Midbrain (tissue), 1 donor: ENCODE data around the gene CCDC18.
"Not testable (repeated sequence)": the region's sequence is repeated elsewhere in the genome, so short reads cannot be mapped to it uniquely, and the experiment has no call there.

Experiments used
- DNase-seq: peaks from one replicate; lab custom pipeline; 2025; lab: John Stamatoyannopoulos, UW

Gene CCDC18

DNA sequence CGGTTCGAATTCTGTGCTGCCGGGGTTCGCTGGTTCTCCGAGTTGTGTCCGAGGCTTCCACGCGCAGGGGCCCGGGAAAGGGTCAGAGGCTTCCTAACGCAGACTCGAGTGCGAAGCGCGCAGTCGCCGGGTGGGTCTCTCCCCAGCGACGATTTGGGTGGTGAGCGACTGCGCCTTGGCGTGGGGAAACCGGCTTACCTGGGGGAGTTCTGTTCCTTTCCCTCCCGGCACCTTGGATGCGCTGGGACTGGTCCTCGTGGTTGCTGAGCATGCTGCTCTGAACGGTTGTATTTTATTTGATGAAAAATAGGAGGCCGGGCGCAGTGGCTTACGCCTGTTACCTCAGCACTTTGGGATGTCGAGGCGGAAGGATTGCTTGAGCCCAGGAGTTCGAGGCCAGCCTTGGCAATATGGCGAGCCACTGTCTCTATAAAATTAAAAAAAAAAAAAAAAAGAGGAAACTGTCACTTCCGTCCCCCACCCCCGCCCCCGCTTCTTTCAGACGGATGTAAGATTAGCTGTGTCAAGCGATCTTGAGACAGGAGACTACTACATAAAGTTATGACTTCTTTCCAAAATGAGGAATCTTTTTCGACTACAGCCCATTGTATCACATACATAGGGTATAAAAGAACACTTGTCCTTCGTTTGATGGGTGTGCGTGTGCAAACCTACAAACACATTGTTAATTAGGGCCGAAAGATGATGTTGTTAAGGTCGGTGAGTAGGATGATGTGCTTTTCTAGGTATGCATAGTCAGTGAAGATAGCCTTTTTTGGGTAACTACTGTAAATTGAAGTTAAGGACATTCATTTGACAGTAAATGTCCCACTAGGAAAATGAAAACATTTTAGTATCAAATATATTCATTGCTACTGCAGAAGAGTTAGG lies at the start of gene CCDC18:
Gene CCDC18 (plus strand): TSS at position 2 of the 891 bp plus-strand sequence. CDS start 2,638 bp downstream, outside the sequence.
- DNase-seq: no peak

- DNase-seq: no peak
These were observed 47.9 kb upstream of the CCDC18 start for GRCh38 chr1:93132638-93133037.

DNA sequence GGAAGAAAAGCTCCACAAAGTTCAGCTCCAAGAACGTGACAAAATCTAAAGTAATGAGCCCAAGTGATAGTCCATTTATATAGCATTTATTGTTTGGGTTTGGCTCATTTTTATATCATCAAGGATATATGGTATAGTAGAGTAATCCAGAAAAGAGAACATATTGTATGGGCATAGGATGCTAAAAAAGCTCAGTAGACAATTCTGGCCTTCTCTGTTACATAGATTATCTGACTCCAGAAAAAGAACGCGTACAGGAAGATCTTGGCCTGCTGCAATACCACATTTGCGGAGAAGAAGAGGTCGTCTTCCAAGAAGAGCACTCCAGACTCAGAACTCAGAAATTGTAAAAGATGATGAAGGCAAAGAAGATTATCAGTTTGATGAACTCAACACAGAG lies 44.1 kb upstream of the CCDC18 start:
- no peak for DNase-seq

DNA sequence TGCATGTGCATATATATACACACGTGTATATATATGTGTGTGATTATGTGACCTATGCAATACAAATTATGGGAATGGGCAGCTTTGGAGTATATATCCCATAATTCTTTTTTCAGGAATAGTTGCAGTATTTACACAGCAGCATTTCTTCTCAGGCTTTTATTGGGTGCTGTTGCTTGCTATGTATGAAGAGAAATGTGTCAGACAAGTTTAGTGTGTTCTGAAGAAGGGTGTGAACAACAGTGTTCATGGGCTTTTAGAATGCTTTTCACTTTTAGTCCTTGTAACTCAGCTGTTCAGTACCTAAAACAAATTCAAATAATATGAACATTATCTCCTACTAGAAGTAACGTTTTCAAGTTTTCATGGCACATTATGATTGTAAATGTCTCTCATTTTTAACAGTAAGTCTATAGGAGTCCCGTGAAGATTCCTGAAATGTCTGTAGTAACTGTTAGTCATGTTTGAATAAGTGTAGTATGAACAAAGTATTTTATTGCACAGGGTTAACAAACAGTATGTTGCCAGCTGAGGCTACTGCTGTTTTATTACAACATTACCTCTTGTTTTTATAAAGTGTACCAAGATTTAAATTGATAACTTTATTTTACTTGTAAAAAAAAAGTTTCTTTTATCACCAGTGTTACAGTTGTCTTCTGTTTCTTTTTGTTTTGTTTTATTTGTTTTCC lies 42.8 kb upstream of the CCDC18 start:
- no peak for DNase-seq

DNA sequence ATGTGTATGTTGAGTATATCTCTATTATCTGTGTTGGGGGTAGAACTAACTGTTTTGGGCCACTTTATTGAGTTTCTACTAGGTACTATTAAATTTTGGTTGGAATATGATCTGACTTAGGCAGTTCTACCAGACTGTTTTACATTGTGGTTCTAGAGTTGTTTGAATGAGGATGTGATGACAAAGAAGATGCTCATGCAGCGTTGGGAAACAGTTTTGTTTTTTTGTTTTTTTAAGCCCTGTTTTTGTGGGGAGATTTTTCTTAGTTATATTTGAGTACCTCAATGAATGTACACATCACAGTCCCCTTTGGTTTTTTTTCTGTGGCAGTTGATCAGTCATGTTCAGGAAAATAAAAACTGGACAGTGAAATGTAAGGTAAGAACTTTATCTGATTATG lies 40.4 kb upstream of the CCDC18 start:
- DNase-seq: no peak

- no peak for DNase-seq
These were observed 38.4 kb upstream of the CCDC18 start for GRCh38 chr1:93142161-93142560.

GRCh38 chr1:93143136-93143535 lies 37.4 kb upstream of the CCDC18 start:
- DNase-seq: no peak

GRCh38 chr1:93143769-93144168 lies 36.8 kb upstream of the CCDC18 start:
- no peak for DNase-seq

GRCh38 chr1:93148001-93148400 lies 32.5 kb upstream of the CCDC18 start:
- DNase-seq: no peak

DNA sequence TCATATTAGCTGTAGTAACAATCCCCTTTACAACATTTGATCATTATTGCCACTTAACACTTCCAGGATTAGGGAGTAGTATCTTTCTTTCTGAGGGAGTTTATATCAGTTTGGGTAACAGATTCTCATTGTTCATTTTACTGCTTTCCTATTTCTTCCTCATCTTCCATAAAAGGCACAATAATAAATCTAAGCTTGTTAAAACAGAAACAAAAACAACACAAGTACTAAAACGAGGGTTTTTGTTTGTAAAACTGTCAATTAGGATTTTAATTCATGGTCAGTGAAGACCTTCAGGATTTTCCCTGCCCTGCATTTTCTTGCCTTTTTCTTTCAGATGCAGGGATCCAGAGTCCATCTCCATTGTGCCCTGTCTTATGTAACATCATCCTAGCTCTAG lies 29.8 kb upstream of the CCDC18 start:
- no peak for DNase-seq

DNA sequence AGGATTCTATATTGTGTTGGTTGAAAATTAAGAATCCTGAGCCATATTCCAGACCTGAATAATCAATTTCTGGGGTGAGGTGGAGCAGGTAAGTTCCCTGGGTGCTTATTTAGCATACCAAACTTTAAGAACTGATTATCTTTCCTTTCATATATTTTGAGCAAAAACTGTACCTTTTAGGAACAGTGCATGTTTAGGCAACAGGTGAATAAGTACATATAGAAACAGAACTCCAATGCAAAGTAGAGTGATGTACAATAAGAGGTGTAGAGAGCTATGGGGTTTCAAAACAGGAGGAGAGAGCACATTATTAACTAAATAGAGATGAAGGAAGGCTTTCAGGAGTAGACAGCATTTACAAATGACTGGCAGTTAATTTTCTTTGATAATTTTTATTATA lies 29.1 kb upstream of the CCDC18 start:
- DNase-seq: no peak

DNA sequence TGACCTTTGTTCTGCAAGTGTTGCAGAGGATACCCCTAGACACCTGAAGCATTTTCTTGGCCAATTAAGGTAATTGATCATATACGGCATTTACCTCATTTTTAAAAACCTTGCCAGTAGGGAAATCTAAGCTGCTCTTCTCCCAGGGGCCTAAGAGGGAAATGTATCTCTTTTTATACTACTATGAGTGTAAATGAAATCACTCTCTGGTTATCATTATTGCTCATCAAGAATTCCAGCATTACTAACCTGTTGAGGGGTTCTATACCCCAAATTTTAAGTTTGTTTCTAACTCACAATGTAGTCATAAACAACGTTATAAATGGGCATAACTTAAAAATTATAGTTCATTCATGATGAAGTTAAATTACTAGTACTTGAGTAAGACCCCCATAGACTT lies 27.7 kb upstream of the CCDC18 start:
- DNase-seq: no peak

DNA sequence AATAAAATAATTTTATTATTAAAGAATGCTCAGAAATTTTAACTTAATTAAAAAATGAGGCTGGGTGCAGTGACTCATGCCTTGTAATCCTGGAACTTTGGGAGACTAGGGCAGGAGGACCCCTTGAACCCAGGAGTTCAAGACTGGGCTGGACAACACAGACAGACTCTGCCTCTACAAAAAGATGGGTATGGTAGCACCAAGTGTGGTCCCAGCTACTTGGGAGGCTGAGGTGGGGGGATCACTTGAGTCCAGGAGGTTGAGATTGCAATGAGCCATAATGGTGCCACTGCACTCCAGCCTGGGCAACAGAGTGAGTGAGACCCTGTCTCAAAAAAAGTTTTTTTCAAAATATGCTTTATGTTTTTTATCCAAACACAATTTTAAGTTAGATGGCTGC lies 25.6 kb upstream of the CCDC18 start:
- no peak for DNase-seq

GRCh38 chr1:93155335-93155734 lies 25.2 kb upstream of the CCDC18 start:
- DNase-seq: no peak

DNA sequence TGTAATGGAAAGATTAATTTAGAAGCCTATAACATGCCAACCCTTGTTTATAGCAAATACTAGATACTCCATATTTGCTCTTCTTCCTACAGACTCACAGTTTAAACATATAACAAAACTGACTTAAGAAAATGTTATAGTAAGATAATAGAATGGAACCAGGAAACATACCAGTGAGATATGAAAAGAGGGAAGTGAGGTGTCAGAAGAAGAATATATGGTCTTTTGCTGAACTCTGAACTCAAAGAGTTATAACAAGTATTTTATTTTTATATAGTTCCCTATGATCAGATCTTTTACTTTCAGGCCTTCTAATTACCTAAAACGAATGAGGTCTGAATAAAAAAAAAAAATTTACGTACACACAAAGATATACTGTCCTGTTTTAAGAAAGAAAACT lies 21.2 kb upstream of the CCDC18 start:
- DNase-seq: no peak

DNA sequence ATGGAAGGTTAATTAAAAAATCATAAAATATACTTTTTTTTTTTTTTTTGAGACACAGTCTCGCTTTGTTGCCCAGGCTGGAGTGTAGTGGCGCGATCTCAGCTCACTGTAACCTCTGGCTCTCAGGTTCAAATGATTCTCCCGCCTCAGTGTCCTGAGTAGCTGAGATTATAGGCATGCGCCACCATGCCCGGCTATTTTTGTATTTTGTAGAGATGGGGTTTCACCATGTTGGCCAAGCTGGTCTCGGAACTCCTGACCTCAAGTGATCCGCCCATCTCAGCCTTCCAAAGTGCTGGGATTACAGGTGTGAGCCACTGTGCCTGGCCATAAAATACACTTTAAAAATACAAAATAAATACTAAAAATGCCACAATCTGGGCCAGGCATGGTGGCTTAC lies 17.2 kb upstream of the CCDC18 start:
- not testable (repeated sequence) for DNase-seq

GRCh38 chr1:93164816-93165215 lies 15.7 kb upstream of the CCDC18 start:
- DNase-seq: no peak

GRCh38 chr1:93165895-93166294 lies 14.6 kb upstream of the CCDC18 start:
- DNase-seq: not testable (repeated sequence)

GRCh38 chr1:93167006-93167405 lies 13.5 kb upstream of the CCDC18 start:
- no peak for DNase-seq

- DNase-seq: not testable (repeated sequence)
These were observed 10.3 kb upstream of the CCDC18 start for GRCh38 chr1:93170141-93170678.

DNA sequence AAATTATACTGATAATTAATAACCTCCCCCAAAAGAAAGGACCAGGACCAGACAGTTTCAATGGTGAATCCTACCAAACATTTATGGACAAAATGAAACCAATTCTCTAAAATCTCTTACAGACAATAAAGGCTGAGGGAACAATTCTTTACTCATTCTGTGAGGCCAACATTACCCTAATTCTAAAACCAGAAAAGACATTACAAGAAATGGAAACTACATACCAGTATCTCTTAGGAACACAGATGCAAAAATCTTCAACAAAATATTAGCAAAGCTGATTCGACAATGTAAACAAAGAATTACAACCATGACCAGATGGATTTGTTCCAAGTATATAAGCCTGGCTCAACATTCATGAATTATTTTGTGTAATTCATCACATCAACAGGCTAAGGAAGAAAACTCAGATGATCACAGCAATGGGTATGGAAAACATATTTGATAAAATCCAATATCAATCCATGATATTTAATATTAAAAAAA lies 8.9 kb upstream of the CCDC18 start:
- DNase-seq: no peak

DNA sequence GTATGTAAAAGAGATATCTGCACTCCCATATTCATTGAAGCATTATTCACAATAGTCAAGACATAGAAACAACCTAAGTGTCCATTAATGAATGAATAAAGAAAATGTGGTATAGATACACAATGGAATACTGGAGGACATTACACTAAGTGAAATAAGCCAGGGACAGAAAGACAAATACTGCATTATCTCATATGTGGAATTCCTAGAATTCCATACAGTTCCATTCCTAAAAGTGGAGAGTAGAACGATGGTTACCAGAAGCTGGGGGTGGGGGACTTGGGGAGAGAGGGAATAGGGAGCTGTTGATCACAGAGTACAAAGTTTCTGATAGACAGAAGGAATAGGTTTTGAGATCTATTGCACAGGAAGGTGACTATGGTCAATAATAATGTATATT lies 7.7 kb upstream of the CCDC18 start:
- no peak for DNase-seq

DNA sequence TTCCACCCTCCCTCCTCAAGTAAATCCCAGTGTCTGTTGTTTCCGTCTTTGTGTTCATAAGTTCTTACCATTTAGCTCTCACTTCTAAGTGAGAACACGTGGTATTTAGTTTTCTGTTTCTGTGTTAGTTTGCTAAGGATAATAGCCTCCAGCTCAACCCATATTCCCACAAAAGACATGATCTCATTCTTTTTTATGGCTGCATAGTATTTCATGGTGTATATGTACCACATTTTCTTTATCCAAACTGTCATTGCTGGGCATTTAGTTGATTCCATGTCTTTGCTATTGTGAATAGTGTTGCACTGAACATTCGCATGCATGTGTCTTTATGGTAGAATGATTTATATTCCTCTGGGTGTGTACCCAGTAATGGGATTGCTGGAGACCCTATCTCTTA lies 5.9 kb upstream of the CCDC18 start:
- DNase-seq: not testable (repeated sequence)
